ENCODE results near the gene THADA. TPM values are rescaled to one million over a fixed set of nuclear protein-coding genes. Genes with fewer than 3 reads are reported as not detected.
A peak's percentile ranks its signal among the peaks of the same experiment; 100 is the strongest.

THADA gene
- total RNA-seq, 1 donor from 2014 or later, result 41.2 TPM

DNA sequence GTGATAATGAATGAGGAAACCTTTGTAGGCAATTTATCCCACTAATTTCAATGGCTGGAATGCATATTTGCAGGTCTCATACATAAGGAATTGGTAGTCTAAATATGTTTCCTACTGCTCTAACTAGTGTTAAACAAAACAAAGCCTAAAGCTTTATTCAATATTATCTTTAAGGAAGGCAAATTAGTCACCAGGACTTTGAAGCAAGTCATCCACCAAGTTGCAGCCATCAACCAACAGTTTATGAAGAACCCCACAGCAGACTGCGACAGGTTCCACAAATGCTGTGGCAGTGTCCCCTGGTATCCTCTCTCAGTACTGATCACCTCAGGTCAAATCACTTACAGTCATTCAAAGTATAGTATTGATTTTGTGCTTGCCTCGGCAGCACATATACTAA is 187.9 kb downstream of the THADA start:
- Histone ChIP-seq H3K27ac (peak overlapping the region; percentile 2), H3K36me3 (no peaks in the 10 kb centered on the region), H3K27me3 (ENCODE audit: low read depth) (no peaks in the 10 kb centered on the region), H3K9me3 (no peaks in the 10 kb centered on the region), H3K4me1 (peaks cover 5% of the 10 kb centered on the region), H3K4me3 (no peak overlapping the region)
- DNase-seq, result no peak
- TF ChIP-seq, protein P1, sequence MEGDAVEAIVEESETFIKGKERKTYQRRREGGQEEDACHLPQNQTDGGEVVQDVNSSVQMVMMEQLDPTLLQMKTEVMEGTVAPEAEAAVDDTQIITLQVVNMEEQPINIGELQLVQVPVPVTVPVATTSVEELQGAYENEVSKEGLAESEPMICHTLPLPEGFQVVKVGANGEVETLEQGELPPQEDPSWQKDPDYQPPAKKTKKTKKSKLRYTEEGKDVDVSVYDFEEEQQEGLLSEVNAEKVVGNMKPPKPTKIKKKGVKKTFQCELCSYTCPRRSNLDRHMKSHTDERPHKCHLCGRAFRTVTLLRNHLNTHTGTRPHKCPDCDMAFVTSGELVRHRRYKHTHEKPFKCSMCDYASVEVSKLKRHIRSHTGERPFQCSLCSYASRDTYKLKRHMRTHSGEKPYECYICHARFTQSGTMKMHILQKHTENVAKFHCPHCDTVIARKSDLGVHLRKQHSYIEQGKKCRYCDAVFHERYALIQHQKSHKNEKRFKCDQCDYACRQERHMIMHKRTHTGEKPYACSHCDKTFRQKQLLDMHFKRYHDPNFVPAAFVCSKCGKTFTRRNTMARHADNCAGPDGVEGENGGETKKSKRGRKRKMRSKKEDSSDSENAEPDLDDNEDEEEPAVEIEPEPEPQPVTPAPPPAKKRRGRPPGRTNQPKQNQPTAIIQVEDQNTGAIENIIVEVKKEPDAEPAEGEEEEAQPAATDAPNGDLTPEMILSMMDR (IDR thresholded peaks at IDR 0.05), result no peak
- intact Hi-C loops (cut with DNase I), result no loop called here
- peak; percentile 20 to 32 for ATAC-seq

DNA sequence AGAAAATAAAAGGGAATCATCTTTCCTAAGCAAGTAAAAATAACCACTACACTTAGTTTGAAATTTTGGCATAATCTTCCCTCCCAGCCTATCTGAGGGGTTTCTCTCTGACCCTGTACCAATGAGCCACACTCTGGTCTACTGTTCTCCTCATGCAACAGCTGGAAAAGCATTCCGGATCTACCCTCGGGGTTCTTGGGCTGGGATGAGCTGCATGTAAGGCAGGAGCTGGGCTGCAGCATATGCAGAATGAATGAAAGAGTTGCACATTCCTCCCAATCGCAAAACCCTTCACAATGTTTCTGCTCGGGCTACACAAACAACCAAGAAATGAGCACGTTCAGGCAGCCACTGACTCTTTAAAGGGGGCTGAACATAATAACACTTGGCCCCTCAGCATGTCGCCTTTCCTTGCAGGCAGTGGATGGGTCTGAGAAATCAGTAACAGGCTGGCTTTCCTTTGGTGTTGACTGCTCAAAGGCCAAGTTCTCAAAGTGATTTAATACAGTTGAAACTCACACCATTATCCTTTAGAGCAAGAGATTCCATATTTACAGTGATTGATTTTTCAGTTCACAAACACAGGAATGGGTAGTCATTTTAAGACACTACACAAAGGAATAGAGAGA is 189.1 kb downstream of the THADA start:
- H3K36me3 ChIP-seq, result no peaks in the 10 kb centered on the region
- H3K27ac ChIP-seq, result no peak overlapping the region
- TF ChIP-seq, protein P1 (IDR thresholded peaks at IDR 0.05), result no peak
- H3K4me3 ChIP-seq, result no peak overlapping the region
- intact Hi-C loops (cut with DNase I), result no loop called here
- no peak for ATAC-seq
- no peaks in the 10 kb centered on the region for H3K27me3 ChIP-seq (ENCODE audit: low read depth)
- DNase-seq, result no peak
- no peaks in the 10 kb centered on the region for H3K9me3 ChIP-seq
- H3K4me1 ChIP-seq, result peaks cover 5% of the 10 kb centered on the region

DNA sequence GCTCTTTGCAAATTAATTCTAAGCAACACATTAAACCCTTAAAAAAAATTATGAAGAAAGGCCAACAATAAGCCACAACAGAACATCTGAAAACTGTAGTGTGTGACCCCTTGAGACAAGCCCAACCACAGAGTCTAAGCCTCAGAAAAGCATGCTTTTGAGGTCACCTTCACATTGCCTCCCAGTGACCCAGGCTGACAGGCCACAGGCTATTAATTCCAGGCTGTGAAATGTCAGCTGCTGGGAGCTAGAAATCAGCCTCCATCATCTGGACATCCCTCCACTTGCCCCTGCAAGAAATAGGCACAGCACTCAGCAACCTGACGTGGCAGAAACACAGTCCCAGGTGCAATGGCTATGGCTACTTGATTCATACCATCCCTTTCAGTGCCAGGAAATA is 190.0 kb downstream of the THADA start:
- TF ChIP-seq, protein P1 (IDR thresholded peaks at IDR 0.05), result no peak
- no peaks in the 10 kb centered on the region for H3K36me3 ChIP-seq
- H3K4me3 ChIP-seq, result no peak overlapping the region
- H3K4me1 ChIP-seq, result peaks cover 5% of the 10 kb centered on the region
- no peak for ATAC-seq
- no peaks in the 10 kb centered on the region for H3K27me3 ChIP-seq (ENCODE audit: low read depth)
- H3K9me3 ChIP-seq, result no peaks in the 10 kb centered on the region
- intact Hi-C loops (cut with DNase I), result no loop called here
- DNase-seq, result no peak
- H3K27ac ChIP-seq, result no peak overlapping the region

DNA sequence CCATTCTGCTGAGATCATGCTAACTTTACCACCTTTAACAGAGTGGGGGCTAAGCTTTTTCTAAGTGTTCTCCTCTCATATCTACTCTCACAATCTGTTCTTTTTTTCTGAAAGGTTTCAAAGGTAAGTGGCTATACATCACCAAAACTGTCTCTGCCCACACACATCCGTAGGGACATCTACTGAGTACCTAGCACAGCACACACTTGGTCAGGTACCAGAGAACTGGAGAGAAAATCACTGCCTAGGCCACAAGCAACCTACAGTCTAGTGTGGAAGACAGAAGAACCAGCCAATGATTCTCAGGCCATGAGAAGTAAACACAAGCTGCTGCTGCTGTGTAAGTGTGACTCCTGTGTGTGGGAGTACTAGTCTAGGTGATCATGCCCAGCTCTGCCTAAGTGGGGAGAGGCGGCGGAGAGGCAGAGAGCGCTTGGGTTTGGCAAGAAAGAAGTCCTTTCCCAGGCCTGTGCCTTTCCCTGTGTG is 193.3 kb downstream of the THADA start:
- DNase-seq (no peak), ATAC-seq (no peak)
- no peaks in the 10 kb centered on the region for H3K36me3 ChIP-seq
- H3K27ac ChIP-seq, result no peak overlapping the region
- no peaks in the 10 kb centered on the region for H3K9me3 ChIP-seq
- TF ChIP-seq, protein P1 (IDR thresholded peaks at IDR 0.05), result no peak
- intact Hi-C loops (cut with DNase I), result no loop called here
- peaks cover 8% of the 10 kb centered on the region for H3K4me1 ChIP-seq
- no peaks in the 10 kb centered on the region for H3K27me3 ChIP-seq (ENCODE audit: low read depth)
- no peak overlapping the region for H3K4me3 ChIP-seq

DNA sequence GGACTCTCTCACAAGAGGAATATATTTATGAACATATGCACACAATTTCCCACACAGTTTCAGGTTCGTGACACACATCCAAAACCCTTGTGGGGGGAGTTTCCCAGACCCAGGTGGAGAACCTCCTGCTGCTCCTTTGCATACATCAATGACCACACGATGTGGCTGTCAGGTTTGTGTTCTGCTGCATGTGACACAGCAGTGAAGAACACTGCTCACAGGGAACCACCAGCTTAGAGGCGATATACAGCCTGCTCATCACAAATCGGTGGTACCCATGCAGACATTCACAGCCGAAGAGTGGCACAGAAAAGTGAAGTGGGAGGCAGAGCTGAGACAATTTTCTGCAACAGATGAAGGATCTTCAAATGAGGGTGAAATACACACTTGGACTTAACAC is 193.8 kb downstream of the THADA start:
- H3K27ac ChIP-seq, result no peak overlapping the region
- intact Hi-C loops (cut with DNase I), result no loop called here
- ATAC-seq (no peak), DNase-seq (no peak)
- TF ChIP-seq, protein P1 (IDR thresholded peaks at IDR 0.05), result no peak
- H3K27me3 ChIP-seq (ENCODE audit: low read depth), result no peaks in the 10 kb centered on the region
- peaks cover 8% of the 10 kb centered on the region for H3K4me1 ChIP-seq
- H3K36me3 ChIP-seq, result no peaks in the 10 kb centered on the region
- H3K4me3 ChIP-seq, result no peak overlapping the region
- H3K9me3 ChIP-seq, result no peaks in the 10 kb centered on the region
